Medulla oblongata (tissue), 1 donor: ENCODE measurements around the gene CREB3L1.
"Not testable (repeated sequence)": the region's sequence is repeated elsewhere in the genome, so short reads cannot be mapped to it uniquely, and the experiment has no call there.

Experiments used
- DNase-seq: peaks from one replicate; pipeline ENCODE4 v3.0.0-alpha.2; 2015; ENCODE audit errors: extremely low spot score

CREB3L1 gene

DNA sequence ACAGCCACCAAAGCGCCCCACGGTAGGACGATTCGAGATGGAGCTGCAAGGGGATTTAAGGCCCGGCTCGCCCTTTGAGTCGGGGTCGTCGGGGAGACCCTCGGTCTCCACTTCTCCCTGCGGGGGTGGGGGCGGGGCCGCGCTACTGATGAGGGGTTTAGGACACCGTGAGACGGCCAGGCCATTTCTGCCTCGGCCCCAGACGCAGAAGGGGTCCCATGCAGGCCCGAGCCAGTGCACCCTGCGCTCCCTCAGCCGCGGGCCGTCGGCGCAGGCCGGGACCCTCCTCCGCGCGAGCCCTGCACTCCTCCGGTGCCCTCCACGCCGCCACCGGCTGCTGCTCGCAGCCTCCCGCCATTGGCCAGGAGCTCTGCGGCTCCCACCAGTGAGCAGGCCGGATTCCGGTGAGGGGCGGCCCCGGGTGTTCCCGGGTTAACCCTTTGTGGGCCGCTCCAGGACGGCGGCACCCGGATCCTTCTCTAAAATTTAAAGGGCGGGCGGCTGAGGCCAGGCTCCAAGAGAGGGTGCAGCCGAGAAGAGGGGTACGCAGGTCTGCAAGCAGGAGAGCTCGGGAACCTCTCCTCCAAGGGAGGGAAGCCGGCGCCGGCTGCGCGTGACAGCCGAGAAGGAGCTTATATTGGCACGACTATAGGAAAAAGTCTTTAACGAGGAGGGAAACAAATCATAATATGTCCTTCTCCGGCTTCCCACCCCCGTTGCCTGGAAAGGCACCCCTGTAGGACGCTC is 18.0 kb downstream of the CREB3L1 start:
- DNase-seq = peak; percentile 64

DNA sequence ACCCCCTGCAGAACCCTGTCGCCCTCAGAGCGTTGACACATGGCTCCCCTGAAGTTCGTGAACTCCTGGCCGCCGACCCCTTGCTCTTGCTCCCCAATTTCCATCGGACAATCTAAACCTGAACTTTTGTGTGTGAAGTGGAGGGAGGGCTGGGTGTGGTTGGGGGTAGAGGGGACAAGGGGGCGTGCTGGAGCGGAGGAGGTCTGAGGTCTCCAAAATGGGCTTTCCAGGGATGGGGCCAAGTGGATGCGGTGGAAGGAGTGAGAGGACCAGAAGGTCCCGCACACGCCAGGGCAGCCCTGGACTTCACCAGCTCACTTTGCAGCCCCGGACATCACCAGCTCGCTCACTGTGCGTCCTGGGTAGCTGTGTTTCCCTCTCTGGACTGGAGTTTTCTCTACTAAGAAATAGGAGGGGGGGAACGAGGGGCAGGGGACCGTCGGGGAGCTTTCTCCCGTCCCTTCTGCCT is 18.6 kb downstream of the CREB3L1 start:
- no peak for DNase-seq

DNA sequence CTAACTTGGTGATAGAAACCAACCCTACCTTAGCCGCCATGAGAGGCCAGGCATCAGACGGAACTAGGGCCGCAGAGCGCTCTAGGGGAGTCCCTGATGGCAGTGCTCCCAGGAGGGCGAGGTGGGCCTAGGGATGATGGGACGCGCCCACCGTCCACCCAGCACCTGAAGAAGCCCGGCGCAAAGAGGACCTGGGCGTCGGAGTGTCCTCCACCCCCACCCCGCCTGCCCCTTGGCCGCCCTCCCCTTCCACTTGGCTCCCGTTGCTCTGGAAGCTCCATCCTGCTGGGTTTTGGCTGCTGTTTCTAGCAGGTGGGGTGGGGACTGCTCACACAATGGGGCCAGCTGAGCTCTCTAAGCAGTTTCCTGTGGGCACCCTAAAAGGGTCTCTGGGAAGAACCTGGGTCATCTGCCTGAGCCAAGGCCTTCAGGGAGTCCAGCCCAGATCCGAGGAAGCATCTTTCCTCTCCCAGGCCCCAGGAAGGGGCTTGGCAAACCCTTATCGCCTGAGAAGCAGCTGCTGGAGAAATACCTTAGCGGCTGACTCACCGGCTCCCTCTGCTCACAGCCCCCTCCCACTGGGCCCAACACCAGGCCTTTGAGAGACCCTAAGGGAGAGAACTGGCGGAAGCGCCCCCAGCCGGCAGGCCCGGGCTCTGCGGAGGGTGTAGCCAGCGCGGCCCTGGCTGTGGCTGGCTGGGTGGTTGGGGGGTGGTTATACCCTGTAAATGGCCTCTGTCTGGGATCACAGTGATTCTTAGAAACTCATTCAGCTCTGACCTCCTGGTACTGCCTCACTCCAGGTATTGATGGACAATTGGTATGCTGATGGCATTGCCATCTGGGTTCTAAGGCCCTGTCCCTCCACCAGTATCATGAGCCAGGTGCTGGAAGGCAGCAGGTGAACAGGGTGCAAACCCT is 19.3 kb downstream of the CREB3L1 start:
- DNase-seq = no peak

DNA sequence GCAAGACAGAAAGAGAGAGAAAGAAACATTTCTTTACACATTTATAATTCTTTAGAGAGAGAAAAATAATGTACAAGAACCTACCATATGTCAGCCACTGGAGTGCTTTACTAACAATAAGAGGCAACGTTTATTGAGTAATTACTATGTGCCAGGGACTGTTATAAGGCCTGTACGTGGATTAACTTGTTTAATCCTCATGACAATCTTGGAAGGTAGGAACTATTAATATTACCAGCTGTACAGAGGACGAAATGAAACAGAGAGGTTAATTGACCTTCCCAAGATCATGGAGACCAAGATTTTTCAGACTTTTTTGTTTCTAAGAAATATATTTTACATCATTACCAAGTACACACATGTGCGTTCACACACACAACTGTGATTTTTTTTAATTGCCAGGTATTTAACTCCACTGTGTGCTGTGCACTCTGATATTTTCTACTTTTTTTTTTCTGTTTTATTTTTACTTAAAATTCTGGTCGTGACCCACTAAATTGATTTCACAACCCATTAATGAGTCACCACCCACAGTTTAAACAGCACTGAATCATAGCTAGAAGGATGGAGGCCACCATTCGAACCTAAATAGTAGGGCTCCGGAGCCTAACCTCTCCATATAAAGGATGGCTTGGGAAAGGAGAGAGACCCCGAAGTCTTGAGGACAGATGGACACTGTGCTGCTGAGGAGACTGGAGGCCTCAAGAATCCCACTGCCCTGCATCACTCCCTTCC is 21.4 kb downstream of the CREB3L1 start:
- no peak for DNase-seq

DNA sequence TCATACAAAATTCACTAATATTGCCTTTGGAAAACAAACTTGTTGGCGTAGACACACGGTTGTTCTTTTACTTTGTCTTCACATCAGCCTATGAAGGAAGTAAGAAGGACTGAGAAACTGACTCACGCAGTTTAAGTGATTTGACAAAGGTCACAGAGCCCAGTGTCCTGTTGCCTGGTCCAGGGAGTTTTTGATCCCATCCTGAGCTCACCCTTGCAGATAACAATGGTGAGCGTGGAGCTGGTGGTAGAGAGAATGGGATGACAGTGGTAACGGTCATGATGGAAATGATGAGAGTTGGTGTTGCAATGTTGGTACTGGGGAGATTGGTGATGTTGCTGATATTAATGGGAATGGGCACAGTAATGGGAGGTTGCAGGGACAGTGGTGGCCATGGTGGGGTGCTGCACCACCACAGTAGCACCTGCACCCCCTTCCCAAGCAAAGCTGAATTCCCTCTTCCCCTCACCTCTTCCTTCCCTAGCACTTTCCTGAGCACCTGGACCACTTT is 22.0 kb downstream of the CREB3L1 start:
- no peak for DNase-seq

DNA sequence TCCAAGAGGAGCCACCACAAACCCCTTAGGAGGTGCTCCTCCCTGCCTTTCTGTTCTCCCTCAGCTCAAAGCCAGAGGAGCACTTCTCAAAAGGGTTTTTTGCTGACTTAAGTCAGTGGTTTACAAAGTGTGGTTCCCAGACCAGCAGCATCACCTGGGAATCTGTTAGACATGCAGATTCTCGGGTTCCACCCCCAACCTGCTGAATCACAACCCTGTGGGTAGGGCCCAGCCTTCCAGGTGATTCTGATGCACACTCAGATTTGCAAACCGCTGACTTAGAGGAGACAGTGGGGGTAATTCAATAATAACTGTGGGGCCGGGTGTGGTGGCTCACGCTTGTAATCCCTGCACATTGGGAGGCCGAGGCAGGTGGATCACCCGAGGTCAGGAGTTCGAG is 22.8 kb downstream of the CREB3L1 start:
- DNase-seq = no peak

DNA sequence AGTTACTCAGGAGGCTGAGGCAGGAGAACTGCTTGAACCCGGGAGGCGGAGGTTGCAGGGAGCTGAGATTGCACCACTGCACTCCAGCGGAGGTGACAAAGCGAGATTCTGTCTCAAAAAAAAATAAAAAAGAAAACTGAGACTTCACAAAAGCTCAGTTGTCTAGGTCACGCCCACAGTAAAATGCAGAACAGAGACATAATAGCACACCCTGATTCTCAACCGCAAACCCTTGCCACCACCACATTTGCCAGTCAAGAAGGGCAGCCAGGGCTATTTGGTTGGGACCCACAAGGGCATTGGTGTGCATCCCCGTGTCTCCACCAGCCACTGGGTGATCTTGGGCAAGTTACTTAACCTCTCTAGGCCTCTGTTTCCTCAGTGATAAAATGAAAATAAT is 25.4 kb downstream of the CREB3L1 start:
- no peak for DNase-seq

DNA sequence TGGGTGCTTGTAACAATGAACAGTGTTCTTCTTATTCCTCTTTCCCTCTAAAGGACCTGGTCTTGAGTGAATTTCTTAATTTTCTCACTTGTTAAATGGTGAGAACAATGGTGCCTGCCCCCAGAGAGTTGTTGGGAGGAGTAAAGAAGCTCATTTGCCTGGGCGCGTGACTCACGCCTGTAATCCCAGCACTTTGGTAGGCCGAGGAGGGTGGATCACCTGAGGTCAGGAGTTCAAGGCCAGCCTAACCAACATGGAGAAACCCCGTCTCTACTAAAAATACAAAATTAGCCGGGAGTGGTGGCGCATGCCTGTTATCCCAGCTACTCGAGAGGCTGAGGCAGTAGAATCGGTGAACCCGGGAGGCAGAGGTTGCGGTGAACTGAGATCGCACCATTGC is 26.6 kb downstream of the CREB3L1 start:
- DNase-seq = not testable (repeated sequence)

DNA sequence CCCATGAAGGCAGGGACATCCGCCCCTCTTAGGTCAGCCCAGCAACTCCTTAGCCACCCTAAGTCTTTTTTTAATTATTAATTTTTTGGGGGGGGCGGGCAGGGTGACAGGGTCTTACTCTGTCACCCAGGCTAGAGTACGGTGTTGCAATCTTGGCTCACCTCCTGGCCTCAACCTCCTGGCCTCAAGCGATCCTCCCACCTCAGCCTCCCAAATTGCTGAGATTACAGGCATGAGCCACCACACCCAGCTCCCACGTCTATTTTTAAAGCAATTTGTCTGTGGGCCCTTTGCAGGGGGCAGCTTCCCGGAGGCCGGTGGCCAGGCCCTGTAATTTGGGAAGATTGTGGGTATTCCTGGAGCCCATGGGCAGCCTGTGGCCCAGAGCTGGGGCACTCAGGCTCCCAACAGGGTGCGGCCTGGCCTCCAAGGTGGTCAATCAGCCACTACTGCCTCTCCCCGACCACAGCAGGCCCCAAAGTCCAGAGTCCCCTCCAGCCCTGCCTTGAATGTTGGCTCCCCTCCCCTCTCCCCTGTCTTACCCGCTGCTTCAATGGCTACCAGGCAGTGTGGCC is 27.2 kb downstream of the CREB3L1 start:
- no peak for DNase-seq

DNA sequence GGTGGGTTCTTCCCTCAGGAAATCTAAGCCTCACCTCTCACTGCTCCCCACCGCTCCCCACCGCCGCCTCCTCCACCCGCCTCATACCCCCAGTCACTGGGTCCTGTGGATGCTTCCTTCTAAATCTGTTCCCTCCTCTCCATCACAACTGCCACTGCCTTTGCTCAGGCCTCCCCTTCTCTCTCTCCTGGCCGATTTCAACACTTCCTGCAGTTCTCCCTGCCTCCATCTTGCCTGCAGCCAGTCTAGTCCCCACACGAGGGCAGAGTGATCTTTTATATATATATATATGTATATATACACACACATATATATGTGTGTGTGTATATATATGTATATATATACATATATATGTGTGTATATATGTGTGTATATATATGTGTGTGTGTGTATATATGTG is 27.8 kb downstream of the CREB3L1 start:
- no peak for DNase-seq

DNA sequence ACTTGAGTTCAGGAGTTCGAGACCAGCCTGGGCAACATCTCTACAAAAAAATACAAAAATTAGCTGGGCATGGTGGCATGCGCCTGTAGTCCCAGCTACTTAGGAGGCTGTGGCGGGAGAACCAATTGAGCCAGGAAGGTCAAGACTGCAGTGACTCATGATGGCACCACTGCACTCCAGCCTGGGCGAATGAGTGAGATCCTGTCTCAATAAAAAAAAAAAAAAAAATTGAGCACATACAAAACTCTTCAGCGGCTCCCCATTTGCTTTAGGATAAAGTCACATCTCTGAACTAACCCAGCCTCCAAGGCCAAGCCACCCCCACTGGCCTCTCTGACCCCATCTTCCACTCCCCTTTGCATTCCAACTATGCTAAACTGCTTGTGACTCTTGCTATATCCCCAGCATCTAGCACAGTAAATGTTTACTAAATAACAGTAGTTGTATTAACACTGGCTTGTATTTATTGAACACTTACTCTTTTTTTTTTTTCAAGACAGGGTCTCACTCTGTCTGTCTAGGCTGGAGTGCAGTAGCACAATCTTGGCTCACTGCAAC is 28.9 kb downstream of the CREB3L1 start:
- DNase-seq = no peak

DNA sequence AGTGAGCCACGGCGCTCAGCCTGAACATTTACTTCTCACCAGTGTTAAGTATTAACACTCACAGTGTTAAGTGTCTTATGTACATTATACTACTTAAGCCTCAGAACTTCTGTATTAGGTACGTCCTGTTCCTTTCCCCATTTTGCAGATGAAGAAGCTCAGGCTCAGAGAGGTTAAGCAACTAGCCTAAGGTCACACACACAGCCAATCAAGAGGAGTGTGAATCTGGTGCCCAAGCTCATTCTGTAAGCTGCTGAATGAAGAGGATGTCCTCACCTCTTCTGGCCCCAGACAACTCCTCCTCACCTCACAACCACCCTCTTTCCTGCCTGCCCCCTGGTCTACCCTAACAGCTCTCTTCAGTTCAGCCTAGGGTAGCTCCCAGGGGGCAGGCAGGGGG is 29.9 kb downstream of the CREB3L1 start:
- no peak for DNase-seq

DNA sequence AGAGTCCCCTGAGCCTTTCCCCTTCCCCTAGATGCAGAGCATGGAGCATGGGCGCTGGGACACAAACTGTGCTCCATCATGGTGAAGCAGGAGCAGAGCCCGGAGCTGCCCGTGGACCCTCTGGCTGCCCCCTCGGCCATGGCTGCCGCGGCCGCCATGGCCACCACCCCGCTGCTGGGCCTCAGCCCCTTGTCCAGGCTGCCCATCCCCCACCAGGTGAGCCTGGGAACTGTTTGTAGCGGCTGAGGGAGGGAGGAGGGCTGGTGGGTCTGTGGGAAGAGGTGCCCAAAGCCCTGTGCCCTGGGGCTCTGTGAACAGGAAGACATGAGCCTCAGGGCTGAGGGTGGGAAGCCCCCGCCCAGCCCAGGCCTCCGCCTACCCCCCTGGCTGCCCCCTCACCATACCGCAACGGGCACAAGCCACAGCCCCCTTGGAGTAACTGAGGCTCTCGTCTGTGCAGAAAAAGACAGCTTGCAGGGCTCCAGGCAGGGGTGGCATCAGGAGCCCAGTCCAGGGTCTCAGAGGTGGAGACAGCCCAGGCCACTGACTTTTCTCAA is 30.4 kb downstream of the CREB3L1 start:
- DNase-seq = no peak

DNA sequence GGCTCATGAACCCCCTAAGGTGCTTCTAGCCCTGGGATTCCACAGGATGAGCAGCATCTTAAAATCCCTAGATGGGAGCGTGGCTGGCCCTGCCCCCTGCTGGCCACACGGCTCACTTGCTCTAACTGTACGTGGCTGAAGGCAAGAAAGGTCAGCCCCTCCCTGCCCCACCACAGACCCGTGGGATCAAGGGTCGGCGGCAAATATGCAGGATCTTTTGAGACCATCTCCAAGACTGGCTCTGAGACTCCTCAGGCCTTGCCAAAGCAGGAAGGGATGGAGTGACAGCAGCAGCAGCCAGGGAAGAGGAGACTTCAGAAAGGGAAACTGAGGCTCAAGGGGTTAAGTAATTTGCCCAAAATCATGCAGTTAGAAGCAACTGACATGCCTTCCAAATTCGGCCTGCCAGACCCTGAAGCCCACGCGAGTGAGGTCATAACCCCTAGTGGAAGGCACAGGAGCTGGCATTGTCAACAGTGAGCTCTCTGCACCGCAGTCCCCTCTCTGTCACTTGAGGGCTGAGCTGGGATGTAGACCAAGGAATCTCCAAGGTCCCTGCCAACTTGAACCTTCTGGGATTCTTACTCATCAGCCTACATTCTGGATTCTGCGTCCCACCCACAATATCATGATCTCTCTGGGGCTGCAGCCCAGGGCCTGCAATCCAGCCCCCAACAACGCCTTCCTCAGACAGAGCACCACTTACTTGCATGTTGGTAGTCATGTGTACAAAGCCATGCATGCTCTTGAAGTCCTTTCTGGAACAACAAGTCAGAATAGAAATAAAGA is 31.4 kb downstream of the CREB3L1 start:
- DNase-seq = peak; percentile 64

DNA sequence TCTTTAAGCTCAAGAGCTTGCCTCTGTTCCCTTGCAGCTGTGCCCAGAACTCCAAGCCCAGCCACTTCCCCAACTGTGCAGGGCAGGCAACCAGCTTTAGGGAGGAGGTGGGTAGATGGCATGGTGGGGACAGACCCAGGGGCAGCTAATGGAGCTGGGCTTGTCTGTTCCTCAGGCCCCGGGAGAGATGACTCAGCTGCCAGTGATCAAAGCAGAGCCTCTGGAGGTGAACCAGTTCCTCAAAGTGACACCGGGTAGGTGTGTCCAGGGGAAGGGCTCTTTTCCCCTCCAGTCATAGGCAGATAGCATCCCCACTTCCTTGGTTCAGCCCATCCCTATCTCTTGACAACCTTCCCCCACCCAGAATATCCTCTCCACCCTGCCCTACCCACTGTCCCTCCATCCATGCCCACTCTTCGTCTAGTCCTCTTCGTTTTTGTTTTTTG is 32.4 kb downstream of the CREB3L1 start:
- DNase-seq = no peak

DNA sequence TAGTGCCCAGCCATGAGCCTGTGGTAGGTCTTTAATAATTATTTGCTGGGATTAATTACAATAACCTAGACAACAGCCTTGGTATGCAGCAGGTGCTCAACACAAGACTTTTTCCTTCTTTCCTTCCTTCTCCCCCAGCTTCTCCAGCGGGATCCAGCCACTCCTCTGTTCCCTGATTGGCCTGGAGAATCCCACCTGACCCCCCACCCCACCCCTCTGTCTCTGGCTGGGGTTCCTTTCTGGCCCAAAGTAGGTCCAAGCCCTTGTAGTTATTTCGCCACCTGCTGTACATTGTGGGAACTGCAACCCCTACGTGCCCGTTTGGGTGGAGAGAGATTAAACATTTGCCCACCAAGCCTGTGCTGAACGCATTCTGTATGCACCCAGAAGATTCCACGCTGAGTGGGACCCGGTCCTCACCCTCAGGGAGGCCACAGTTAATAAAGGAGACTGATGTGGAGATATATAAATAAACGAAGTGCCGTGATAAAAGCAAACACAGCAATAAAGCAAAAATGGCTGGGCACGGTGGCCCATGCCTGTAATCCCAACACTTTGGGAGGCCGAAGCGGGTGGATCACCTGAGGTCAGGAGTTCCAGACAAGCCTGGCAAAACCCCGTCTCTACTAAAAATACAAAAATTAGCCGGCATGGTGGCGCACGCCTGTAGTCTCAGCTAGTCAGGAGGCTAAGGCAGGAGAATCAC is 37.7 kb downstream of the CREB3L1 start:
- DNase-seq = peak; percentile 53

DNA sequence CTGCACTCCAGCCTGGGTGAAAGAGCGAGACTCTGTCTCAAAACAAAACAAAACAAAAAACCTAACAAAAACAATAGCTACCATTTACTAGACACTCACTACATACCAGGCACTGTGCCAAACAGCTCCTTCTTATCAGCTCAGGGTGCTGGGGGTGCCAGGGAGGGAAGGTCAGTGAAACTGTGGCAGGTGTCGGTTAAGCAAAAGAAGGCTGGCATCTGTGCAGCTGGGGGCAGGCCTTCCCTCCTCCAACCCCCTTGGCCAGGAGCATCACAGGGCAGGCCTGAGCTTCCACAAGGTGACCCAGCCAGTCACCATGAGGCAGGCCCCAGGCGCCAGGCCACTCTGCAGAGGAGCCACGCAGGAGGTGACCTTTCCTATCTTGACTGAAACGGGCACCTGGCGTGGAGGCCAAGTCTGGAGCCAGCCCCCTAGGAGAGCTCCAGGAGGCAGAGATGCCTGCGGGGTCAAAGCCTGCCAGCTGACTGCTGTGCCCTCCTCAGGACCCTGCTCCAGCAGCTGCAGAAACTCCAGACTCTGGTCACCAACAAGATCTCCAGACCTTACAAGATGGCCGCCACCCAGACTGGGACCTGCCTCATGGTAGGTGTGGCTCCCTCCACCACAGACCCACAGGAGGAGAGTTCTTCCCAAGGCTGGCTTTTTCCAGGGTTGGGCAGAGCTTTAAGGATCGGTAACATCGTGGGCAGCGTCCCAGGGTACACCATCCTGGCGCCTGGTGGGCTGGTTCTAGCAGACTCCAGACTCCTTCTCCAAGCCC is 38.5 kb downstream of the CREB3L1 start:
- no peak for DNase-seq

DNA sequence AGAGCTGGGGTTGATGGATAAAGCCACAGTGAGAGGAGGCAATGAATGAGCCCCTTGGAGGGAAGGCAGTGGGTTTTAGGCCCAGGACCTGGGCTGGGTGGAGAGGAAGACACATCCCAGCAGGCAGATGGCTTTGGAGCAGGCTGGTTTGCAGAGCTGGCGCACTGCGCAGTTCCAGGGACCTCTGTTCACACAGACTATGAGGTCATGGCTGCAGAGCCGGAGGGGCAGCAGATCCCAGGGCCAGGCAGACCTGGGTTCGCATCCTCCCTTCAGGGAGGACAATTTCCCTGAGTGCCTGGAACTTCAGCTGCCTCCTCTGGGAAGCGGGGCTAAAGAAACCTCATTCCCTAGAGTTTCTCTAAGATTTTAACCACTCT is 41.6 kb downstream of the CREB3L1 start:
- DNase-seq = no peak

DNA sequence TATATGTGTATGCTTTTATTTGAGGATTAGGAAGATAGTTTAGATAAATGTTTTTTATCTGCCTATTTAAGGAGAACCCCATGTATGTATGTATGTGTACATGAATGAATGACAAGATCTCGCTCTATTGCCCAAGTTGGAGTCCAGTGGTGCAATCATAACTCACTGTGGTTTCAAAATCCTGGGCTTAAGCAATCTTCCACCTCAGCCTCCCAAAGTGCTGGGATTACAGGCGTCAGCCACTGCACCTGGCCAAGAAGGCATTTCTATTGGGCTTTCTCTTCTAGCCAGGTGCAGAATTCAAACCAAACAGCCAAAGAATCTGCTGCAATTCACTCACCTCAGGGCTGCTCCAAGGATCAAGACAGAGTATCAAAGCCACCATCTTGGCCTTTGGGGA is 44.3 kb downstream of the CREB3L1 start:
- DNase-seq = no peak
